SK-N-SH (cell line): ENCODE results near the gene CRNN. TPM values are rescaled to one million over a fixed set of nuclear protein-coding genes. Genes with fewer than 3 reads are reported as not detected.

Experiments
- CTCF ChIA-PET: fragments of 300-600, 350-600 bp; formaldehyde crosslinking; extraction: SDS; loops from one replicate; lab custom pipeline; 2021; lab: Yijun Ruan, JAX
- POLR2A ChIA-PET: fragments of 350-600 bp; sonication (Branson Sonifier 250); formaldehyde crosslinking; extraction: SDS; loops from one replicate; lab custom pipeline; 2020; ENCODE audit warnings: antibody characterized with exemption, inconsistent platforms; lab: Yijun Ruan, JAX
- DNase-seq: peaks from one replicate; pipeline ENCODE4 v3.0.0; 2012
- H2AFZ ChIP-seq: fragments of 200-600 bp; sonication (generic); 2 replicates; pipeline ENCODE4 v1.8.1; 2016; ENCODE audit warnings: antibody characterized with exemption, mild to moderate bottlenecking, low read depth
- H3F3A ChIP-seq: fragments of 200-600 bp; sonication (generic); replicated peaks from 2 replicates; pipeline ENCODE3; 2016; ENCODE audit warnings: antibody characterized with exemption, mild to moderate bottlenecking; ENCODE audit not compliant: insufficient read depth
- H3K27ac ChIP-seq, 2 experiments: fragments of 200-500 bp in 1 of 2; fragments of 200-600 bp in 1 of 2; sonication (Bioruptor generic) in 1 of 2; sonication (generic), shearing (Covaris generic) in 1 of 2; 2 replicates each; pipeline versions ENCODE4 v1.5.1 to v1.6.1; 2014 to 2016; ENCODE audit warnings: low read depth in 2 of 2, inconsistent platforms in 1 of 2, low read length in 1 of 2, mild to moderate bottlenecking in 1 of 2, mixed read lengths in 1 of 2
- H3K27me3 ChIP-seq: fragments of 200-600 bp; sonication (generic), shearing (Covaris generic); 2 replicates; pipeline ENCODE4 v1.6.1; 2016; ENCODE audit warnings: mixed run types; ENCODE audit not compliant: insufficient read depth
- H3K36me3 ChIP-seq, 2 experiments: fragments of 200-500 bp in 1 of 2; fragments of 200-600 bp in 1 of 2; sonication (Bioruptor generic) in 1 of 2; sonication (generic) in 1 of 2; replicated peaks in 1 of 2; 2 replicates each; pipeline versions ENCODE3 to v1.5.1; 2014 to 2016; ENCODE audit warnings: low read length in 1 of 2, mild to moderate bottlenecking in 1 of 2; ENCODE audit not compliant: insufficient read depth in 2 of 2, control insufficient read depth in 1 of 2
- H3K4me1 ChIP-seq, 2 experiments: fragments of 200-500 bp in 1 of 2; fragments of 200-600 bp in 1 of 2; sonication (Bioruptor generic) in 1 of 2; sonication (generic), shearing (Covaris generic) in 1 of 2; 2 replicates each; pipeline versions ENCODE4 v1.5.1 to v1.6.1; 2014 to 2016; ENCODE audit warnings: low read depth in 1 of 2, low read length in 1 of 2, mixed run types in 1 of 2; ENCODE audit not compliant: insufficient read depth in 2 of 2, control insufficient read depth in 1 of 2
- H3K4me2 ChIP-seq: fragments of 200-600 bp; sonication (generic), shearing (Covaris generic); 2 replicates; pipeline ENCODE4 v1.6.1; 2017; ENCODE audit warnings: mixed run types
- H3K4me3 ChIP-seq, 2 experiments: fragments of 200-500 bp in 1 of 2; fragments of 200-600 bp in 1 of 2; sonication (Bioruptor generic) in 1 of 2; sonication (generic), shearing (Covaris generic) in 1 of 2; 2 replicates each; pipeline versions ENCODE4 v1.5.1 to v1.8.1; 2014 to 2016; ENCODE audit warnings: low read depth in 2 of 2, inconsistent platforms in 1 of 2, low read length in 1 of 2, mild to moderate bottlenecking in 1 of 2, mixed read lengths in 1 of 2, moderate library complexity in 1 of 2
- H3K79me2 ChIP-seq: fragments of 200-600 bp; sonication (generic); 2 replicates; pipeline ENCODE4 v1.8.1; 2017; ENCODE audit warnings: mild to moderate bottlenecking; ENCODE audit not compliant: insufficient read depth
- H3K9ac ChIP-seq: fragments of 200-600 bp; sonication (generic); 2 replicates; pipeline ENCODE4 v1.6.1; 2017; ENCODE audit warnings: mixed run types
- H3K9me2 ChIP-seq: fragments of 200-600 bp; sonication (generic); 2 replicates; pipeline ENCODE4 v1.6.1; 2017; ENCODE audit warnings: mixed run types
- H3K9me3 ChIP-seq: fragments of 200-600 bp; sonication (generic); 2 replicates; pipeline ENCODE4 v1.6.1; 2017; ENCODE audit warnings: mixed run types, mild to moderate bottlenecking, moderate library complexity
- H4K20me1 ChIP-seq: fragments of 200-600 bp; sonication (generic); 2 replicates; pipeline ENCODE4 v1.6.1; 2017; ENCODE audit warnings: mild to moderate bottlenecking, mixed run types; ENCODE audit not compliant: insufficient read depth
- CHD2 ChIP-seq: fragments of 150-350 bp; IDR thresholded peaks from 2 replicates; pipeline ENCODE4 v1.6.1; 2018; ENCODE audit warnings: low read length; ENCODE audit not compliant: partially characterized antibody
- CTCF ChIP-seq: fragments of 200-600 bp; sonication (generic); IDR thresholded peaks from 2 replicates; pipeline ENCODE4 v1.6.1; 2017; ENCODE audit warnings: antibody characterized with exemption, mild to moderate bottlenecking, moderate library complexity
- ELF1 ChIP-seq: IDR thresholded peaks from 2 replicates; pipeline ENCODE4 v1.4.0; 2012
- EZH2phosphoT487 ChIP-seq: fragments of 200-600 bp; sonication (generic); IDR thresholded peaks from 2 replicates; pipeline ENCODE4 v1.6.1; 2017; ENCODE audit warnings: low read depth, mixed run types, mild to moderate bottlenecking, antibody characterized with exemption, moderate library complexity, borderline replicate concordance
- FOSL2 ChIP-seq: IDR thresholded peaks from 2 replicates; pipeline ENCODE4 v1.4.0; 2012; ENCODE audit warnings: low read depth, mild to moderate bottlenecking, moderate library complexity, borderline replicate concordance
- FOXJ3 ChIP-seq: sonication (generic); formaldehyde crosslinking; IDR thresholded peaks from 2 replicates; pipeline ENCODE4 v1.5.1; 2020; ENCODE audit warnings: mild to moderate bottlenecking, missing genetic modification reagents
- GABPA ChIP-seq: IDR thresholded peaks from 2 replicates; pipeline ENCODE4 v1.4.0; 2012; ENCODE audit warnings: low read depth, mild to moderate bottlenecking
- GATA2 ChIP-seq: sonication (generic); formaldehyde crosslinking; IDR thresholded peaks from 2 replicates; pipeline ENCODE4 v1.5.0; 2020; ENCODE audit warnings: mild to moderate bottlenecking, missing genetic modification reagents
- JUND ChIP-seq: IDR thresholded peaks from 2 replicates; pipeline ENCODE4 v1.4.0; 2012
- MEF2A ChIP-seq: IDR thresholded peaks from 2 replicates; pipeline ENCODE4 v1.4.0; 2012; ENCODE audit warnings: low read depth, borderline replicate concordance
- RCOR1 ChIP-seq: fragments of 150-350 bp; IDR thresholded peaks from 2 replicates; pipeline ENCODE4 v1.6.1; 2017; ENCODE audit warnings: antibody characterized with exemption, low read length
- RFX5 ChIP-seq: IDR thresholded peaks from 2 replicates; pipeline ENCODE4 v1.6.1; 2012; ENCODE audit warnings: mild to moderate bottlenecking, improper control_type of control experiment, low read length
- SMC3 ChIP-seq: IDR thresholded peaks from 2 replicates; pipeline ENCODE4 v1.6.1; 2012; ENCODE audit warnings: low read depth, low read length, improper control_type of control experiment
- ZBTB33 ChIP-seq: IDR thresholded peaks from 2 replicates; pipeline ENCODE4 v1.4.0; 2012; ENCODE audit warnings: low read depth, borderline replicate concordance
- WGBS: methylation state at CpG from one replicate; pipeline ENCODE4 v1.1.6; 2017; ENCODE audit warnings: low lambda C conversion rate; 5-methylcytosine and 5-hydroxymethylcytosine counted together
- polyA plus RNA-seq, 3 experiments: library from polyadenylated mRNA; depleted of rRNA; stranded (reverse); fragments of >200 nt; gene quantifications; 2 replicates each; pipeline ENCODE4 v1.2.3, GENCODE V29; 2012

CRNN gene
- polyA plus RNA-seq, 1 of the 3 experiments (the other 2 are of a cell fraction) = not detected

- TF ChIP-seq RFX5 = no peak
- no peak for TF ChIP-seq JUND
- no peak for TF ChIP-seq GABPA
Measured at GRCh38 chr1:152419917-152420316, 5.9 kb upstream of the CRNN start (continued).

- 7% methylated on average over 3 of the region's 3 CpGs for WGBS
- Histone ChIP-seq H3K4me3 (no peak overlapping the region), H3K9me2 (no peaks in the 10 kb centered on the region), H4K20me1 (no peaks in the 10 kb centered on the region), H2AFZ (no peak overlapping the region), H3K9me3 (no peaks in the 10 kb centered on the region), H3K27ac (no peak overlapping the region), H3K27me3 (no peaks in the 10 kb centered on the region; the same call in 1 of the 2 replicates), H3K4me2 (no peak overlapping the region), H3K36me3 (no peaks in the 10 kb centered on the region), H3K79me2 (no peaks in the 10 kb centered on the region), H3F3A (no peaks in the 10 kb centered on the region), H3K9ac (no peak overlapping the region), H3K4me1 (no peaks in the 10 kb centered on the region)
- no peak for DNase-seq
- POLR2A ChIA-PET = no interaction called here
- no peak for TF ChIP-seq GATA2 (CRISPR knock-in tag)
- no peak for TF ChIP-seq SMC3
- TF ChIP-seq MEF2A = no peak
- no peak for TF ChIP-seq FOXJ3 (CRISPR knock-in tag)
- TF ChIP-seq EZH2phosphoT487 = no peak
- TF ChIP-seq CHD2 = no peak
- no peak for TF ChIP-seq ZBTB33
- TF ChIP-seq RCOR1 = no peak
- no peak for TF ChIP-seq CTCF
- TF ChIP-seq ELF1 = no peak
- no peak for TF ChIP-seq FOSL2
- CTCF ChIA-PET = interaction anchor here (1.1 kb wide), 1 partner anchor 43 kb away, joined by 4 read pairs; no protein-coding TSS in a partner anchor
Measured at GRCh38 chr1:152415454-152416227, 1.6 kb upstream of the CRNN start.
